NB4 (cell line): ENCODE data around the gene NHEJ1.

Experiments
- MYC ChIP-seq: IDR thresholded peaks from 2 replicates; pipeline ENCODE4 v1.6.1; 2011; ENCODE audit warnings: low read depth, low read length
- POLR2A ChIP-seq: IDR thresholded peaks from 2 replicates; pipeline ENCODE4 v1.6.1; 2011; ENCODE audit warnings: mild to moderate bottlenecking; ENCODE audit not compliant: insufficient read length; ENCODE audit errors: extremely low read depth
- TF ChIP-seq, protein P1 (sequence below): IDR thresholded peaks from one replicate; pipeline ENCODE4 v1.5.1; 2012; ENCODE audit warnings: low read depth, low read length
- TF ChIP-seq, protein P2 (sequence below): IDR thresholded peaks from 2 replicates; pipeline ENCODE4 v1.6.1; 2011; ENCODE audit warnings: low read depth, low read length

DNA sequence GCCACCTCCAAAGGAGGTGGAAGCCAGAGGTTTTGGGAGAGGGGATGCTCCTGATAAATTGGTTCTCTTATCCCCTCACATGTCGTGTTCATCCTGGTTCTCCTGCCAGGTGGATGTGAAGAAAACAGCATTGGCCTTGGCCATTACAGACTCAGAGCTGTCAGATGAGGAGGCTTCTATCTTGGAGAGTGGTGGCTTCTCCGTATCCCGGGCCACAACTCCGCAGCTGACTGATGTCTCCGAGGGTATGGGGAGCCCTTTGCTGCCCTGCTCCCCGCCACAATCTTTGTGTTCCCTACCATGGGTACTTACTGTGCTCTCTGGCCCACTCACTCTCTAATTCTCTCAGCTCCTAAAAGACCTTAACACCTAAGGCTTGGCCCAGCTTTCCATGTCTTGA, 20.9 kb upstream of the NHEJ1 start:
- TF ChIP-seq, protein P1, sequence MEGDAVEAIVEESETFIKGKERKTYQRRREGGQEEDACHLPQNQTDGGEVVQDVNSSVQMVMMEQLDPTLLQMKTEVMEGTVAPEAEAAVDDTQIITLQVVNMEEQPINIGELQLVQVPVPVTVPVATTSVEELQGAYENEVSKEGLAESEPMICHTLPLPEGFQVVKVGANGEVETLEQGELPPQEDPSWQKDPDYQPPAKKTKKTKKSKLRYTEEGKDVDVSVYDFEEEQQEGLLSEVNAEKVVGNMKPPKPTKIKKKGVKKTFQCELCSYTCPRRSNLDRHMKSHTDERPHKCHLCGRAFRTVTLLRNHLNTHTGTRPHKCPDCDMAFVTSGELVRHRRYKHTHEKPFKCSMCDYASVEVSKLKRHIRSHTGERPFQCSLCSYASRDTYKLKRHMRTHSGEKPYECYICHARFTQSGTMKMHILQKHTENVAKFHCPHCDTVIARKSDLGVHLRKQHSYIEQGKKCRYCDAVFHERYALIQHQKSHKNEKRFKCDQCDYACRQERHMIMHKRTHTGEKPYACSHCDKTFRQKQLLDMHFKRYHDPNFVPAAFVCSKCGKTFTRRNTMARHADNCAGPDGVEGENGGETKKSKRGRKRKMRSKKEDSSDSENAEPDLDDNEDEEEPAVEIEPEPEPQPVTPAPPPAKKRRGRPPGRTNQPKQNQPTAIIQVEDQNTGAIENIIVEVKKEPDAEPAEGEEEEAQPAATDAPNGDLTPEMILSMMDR, result no peak
- TF ChIP-seq POLR2A (no peak), MYC (no peak)
- TF ChIP-seq, protein P2, sequence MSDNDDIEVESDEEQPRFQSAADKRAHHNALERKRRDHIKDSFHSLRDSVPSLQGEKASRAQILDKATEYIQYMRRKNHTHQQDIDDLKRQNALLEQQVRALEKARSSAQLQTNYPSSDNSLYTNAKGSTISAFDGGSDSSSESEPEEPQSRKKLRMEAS, result no peak
